Islet of Langerhans (tissue), 1 donor: ENCODE measurements around the gene APBA2.
"Not testable (repeated sequence)": the region's sequence is repeated elsewhere in the genome, so short reads cannot be mapped to it uniquely, and the experiment has no call there.

ENCODE experiments used
- FAIRE-seq: peaks from one replicate; lab custom pipeline; 2011; peaks lifted over from hg19 to GRCh38; lab: Jason Lieb, UNC

The APBA2 gene

GRCh38 chr15:28878209-28878608 is 7.6 kb upstream of the APBA2 start:
- no peak for FAIRE-seq

GRCh38 chr15:28879551-28879950 is 6.2 kb upstream of the APBA2 start:
- no peak for FAIRE-seq

GRCh38 chr15:28880680-28881079 is 5.1 kb upstream of the APBA2 start:
- no peak for FAIRE-seq

- FAIRE-seq: no peak
These were observed 4.6 kb upstream of the APBA2 start for GRCh38 chr15:28881170-28881569.

GRCh38 chr15:28881600-28881999 is 4.2 kb upstream of the APBA2 start:
- FAIRE-seq: no peak

- FAIRE-seq: no peak
These were observed 1.4 kb upstream of the APBA2 start for GRCh38 chr15:28884151-28884940.

GRCh38 chr15:28885128-28885629 is 595 bp upstream of the APBA2 start:
- FAIRE-seq: no peak

- FAIRE-seq: no peak
These were observed 911 bp downstream of the APBA2 start for GRCh38 chr15:28886431-28887338.

GRCh38 chr15:28887339-28888174 is 1.8 kb downstream of the APBA2 start:
- FAIRE-seq: no peak

- FAIRE-seq: no peak
These were observed 2.6 kb downstream of the APBA2 start for GRCh38 chr15:28888302-28888894.

- FAIRE-seq: no peak
These were observed 3.1 kb downstream of the APBA2 start for GRCh38 chr15:28888900-28889299.

- FAIRE-seq: no peak
These were observed 3.6 kb downstream of the APBA2 start for GRCh38 chr15:28889346-28889745.

GRCh38 chr15:28889871-28890270 is 4.1 kb downstream of the APBA2 start:
- FAIRE-seq: not testable (repeated sequence)

- not testable (repeated sequence) for FAIRE-seq
These were observed 4.5 kb downstream of the APBA2 start for GRCh38 chr15:28890291-28890690.

- FAIRE-seq: no peak
These were observed 5.1 kb downstream of the APBA2 start for GRCh38 chr15:28890711-28891495.

- no peak for FAIRE-seq
These were observed 5.8 kb downstream of the APBA2 start for GRCh38 chr15:28891588-28891987.

GRCh38 chr15:28892789-28893610 is 7.2 kb downstream of the APBA2 start:
- no peak for FAIRE-seq

GRCh38 chr15:28894631-28895030 is 8.9 kb downstream of the APBA2 start:
- no peak for FAIRE-seq

GRCh38 chr15:28895146-28895545 is 9.4 kb downstream of the APBA2 start:
- FAIRE-seq: no peak

- FAIRE-seq: no peak
These were observed 9.8 kb downstream of the APBA2 start for GRCh38 chr15:28895566-28895965.
